ENCODE results near the gene UTP3.
"Not testable (repeated sequence)": the region's sequence is repeated elsewhere in the genome, so short reads cannot be mapped to it uniquely, and the experiment has no call there.

Gene UTP3

DNA sequence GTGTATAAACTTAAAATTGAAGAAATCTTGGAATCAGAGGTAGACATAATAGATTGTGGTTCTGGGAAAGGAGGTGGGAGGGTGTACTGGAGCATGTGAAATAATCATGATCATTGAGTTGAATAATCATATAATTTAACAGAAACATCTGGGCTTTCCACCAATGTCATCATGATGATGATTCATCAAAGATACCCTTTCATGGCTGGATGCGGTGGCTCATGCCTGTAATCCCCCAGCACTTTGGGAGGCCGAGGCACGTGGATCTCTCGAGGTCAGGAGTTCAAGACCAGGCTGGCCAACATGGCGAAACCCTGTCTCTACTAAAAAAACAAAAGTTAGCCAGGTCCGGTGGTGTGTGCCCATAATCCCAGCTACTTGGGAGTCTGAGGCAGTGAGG, 26.8 kb downstream of the UTP3 start:
- DNase-seq = no peak

- no peak for DNase-seq
Measured at GRCh38 chr4:70718811-70719604, 30.7 kb downstream of the UTP3 start.

DNA sequence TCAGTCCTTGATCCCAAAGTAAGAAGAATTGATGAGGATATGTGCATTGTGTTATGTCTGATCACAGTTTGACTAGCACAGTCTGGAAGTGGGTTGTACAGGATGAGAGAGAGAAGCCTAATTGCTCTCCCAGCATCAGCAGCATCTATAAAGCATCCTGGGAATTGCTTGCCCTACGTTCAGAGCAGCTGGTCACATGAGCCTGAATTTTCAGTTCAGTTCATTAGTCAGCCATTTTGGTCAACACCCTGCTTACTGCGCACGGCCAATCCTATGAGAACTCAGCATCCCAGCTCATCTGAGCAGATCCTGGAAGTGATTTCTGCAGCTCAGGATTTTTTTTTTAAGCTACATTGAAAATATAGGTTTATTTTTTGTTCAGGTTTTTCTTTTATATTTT, 33.4 kb downstream of the UTP3 start, which contains the start of gene RUFY3:
TSS of gene RUFY3 (plus strand) at position 218 of the 400 bp plus-strand sequence. CDS start 610 bp downstream, outside the sequence.
- peak in 45 of 51 donors; percentile 6 to 93 (median 63) for DNase-seq

DNA sequence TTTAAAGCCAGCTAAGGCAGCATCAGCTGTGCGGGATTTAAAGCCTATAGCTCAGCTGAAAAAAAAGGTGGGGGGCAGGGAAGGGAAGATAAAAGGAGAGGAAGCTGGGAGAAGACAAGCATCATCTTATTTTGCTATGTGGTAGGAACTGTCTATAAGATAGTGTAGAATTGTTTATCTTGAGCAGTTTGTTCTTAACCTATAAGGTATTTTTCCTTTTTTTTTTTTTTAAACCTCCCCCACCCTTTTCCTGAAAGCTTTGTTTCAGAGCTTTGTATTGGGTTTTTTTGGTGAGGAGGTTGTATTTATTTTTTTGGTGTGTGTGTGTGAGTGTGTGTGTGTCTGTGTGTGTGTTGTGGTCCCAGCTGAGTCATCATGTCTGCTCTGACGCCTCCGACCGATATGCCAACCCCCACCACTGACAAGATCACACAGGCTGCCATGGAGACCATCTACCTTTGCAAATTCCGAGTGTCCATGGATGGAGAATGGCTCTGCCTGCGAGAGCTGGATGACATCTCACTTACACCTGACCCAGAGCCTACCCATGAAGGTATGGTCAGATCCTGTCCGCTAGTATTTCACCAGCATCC, 34.0 kb downstream of the UTP3 start:
- DNase-seq = peak in 21 of 51 donors; percentile 5 to 67 (median 17)

DNA sequence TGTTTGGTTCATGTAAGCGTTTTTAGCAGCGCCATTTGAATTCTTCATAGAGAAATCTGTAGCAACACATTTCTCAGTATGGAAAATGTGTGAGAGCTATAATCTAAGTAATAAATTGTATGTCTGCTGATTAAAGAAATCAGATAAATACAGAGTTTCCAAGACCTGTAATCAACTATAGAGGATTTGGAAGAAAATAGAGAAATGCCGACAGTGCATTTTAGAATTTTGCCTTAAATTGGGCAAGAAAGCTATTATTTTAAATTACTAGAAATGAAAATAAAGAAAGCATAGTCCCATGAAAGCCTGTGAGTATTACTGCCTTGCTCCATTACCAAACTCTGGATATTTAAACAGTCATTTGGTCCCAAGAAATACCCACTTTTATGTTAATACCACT, 36.1 kb downstream of the UTP3 start:
- no peak for DNase-seq

- no peak for DNase-seq
Measured at GRCh38 chr4:70725633-70726032, 37.3 kb downstream of the UTP3 start.

GRCh38 chr4:70726515-70726914, 38.2 kb downstream of the UTP3 start:
- DNase-seq = not testable (repeated sequence)

- no peak for DNase-seq
Measured at GRCh38 chr4:70728091-70728490, 39.8 kb downstream of the UTP3 start.

GRCh38 chr4:70732878-70733277, 44.5 kb downstream of the UTP3 start:
- not testable (repeated sequence) for DNase-seq

DNA sequence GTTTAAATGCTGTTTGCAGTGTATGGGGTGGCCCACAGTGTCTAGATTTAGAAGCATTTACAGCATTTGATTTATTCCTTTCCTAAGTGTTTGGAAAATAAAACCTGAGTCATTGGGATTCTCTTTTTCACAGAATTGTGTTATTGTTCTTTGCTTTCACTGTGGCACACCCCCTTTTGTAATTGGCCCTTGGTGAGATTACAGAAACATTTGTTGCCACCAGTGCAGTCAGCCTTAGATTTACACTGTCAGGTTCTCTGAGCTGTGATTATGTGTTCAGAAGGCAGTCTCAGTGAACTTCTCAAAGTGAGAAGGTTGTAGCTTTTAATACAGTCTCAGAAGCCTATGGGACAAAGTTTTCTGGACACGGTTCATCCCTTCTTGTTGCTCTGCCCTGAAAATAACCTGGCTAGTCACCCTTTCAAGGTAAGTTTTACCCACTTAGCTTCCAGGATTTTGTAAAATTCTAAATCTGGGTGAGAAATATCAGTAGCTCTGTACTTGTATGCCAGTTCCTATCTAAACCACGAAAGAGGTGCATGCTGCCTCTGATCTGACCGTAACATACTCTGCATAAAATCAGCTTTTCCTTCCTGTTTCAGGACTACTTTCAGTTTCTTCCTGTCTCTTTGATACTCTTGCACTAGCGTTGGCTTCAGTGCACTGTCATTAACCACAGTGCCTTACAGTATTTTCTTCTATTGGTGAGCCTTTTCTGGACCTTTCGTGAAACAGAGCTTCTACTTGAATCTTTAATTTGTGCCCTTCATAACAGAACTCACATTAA, 46.0 kb downstream of the UTP3 start:
- DNase-seq = peak in 4 of 51 donors; percentile 11 to 68 (median 36)

DNA sequence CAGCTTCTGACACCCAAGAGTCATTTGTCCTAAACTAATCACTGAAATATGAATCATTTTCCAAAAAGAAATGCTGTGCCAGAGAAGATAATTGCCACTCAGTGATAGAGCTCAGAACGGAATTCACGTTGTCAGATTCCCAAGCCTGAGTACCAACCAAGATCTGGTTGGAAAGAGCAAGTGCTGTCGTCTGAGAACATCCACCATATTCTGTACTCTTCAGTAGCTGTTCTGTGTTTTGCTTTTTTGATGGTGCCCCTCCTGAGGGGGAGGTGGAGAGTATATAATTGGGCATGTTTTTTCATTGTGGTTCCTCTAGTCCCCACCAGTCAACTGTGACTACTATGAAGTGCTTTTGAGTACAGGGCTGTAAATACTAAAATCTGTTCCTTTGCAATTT, 46.6 kb downstream of the UTP3 start:
- peak in 1 of 51 donors; percentile 58 for DNase-seq

- not testable (repeated sequence) for DNase-seq
Measured at GRCh38 chr4:70735915-70736314, 47.6 kb downstream of the UTP3 start.

- no peak for DNase-seq
Measured at GRCh38 chr4:70737006-70737405, 48.7 kb downstream of the UTP3 start.

DNA sequence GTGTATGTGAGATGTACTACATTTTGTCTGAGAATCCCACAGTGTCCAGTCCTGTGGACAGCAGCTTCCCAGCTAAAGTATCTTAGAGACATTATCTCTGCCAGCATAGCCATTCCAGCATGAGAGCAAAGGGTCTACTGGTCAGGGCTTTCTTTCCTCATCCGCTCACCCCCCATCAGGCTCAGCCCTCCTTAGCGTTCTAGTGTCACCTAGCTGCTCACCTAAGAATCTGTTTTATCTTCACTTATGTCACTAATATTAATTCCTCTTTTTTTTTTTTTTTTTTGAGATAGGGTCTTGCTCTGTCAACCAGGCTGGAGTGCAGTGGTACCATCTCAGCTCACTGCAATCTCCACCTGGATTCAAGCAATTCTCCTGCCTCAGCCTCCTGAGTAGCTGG, 49.1 kb downstream of the UTP3 start:
- DNase-seq = no peak

GRCh38 chr4:70739496-70740337, 51.4 kb downstream of the UTP3 start:
- no peak for DNase-seq

All from hypothalamus (tissue), 51 donors.